Measurements from ENCODE around the gene DOCK4. TPM values are rescaled to one million over a fixed set of nuclear protein-coding genes. Genes with fewer than 3 reads are reported as not detected.

Gene DOCK4
- total RNA-seq, 1 donor from 2014 or later = 32.2 TPM

GRCh38 chr7:111877931-111878330 lies 328.3 kb downstream of the DOCK4 start:
- H3K27ac Mint-ChIP-seq (ENCODE audit: unreplicated experiment) = no peak overlapping the region

GRCh38 chr7:111873963-111874690 lies 332.1 kb downstream of the DOCK4 start:
- no peaks in the 10 kb centered on the region for H3K9me3 ChIP-seq (ENCODE audit: insufficient read depth, low read depth, low read length)
- no peaks in the 10 kb centered on the region for H4K20me1 ChIP-seq (ENCODE audit: insufficient read depth, low read length)
- no peak overlapping the region for H3K27ac ChIP-seq (ENCODE audit: low read depth, low read length)
- no peaks in the 10 kb centered on the region for H3K79me2 ChIP-seq (ENCODE audit: insufficient read depth, low read length)
- Mint-ChIP-seq H3K36me3 (ENCODE audit: low read depth, unreplicated experiment) (peaks cover 6% of the 10 kb centered on the region), H3K27me3 (ENCODE audit: low read depth, unreplicated experiment) (no peaks in the 10 kb centered on the region), H3K9me3 (ENCODE audit: unreplicated experiment) (no peaks in the 10 kb centered on the region), H3K27ac (ENCODE audit: unreplicated experiment) (no peak overlapping the region), H3K4me3 (ENCODE audit: unreplicated experiment) (no peak overlapping the region), H3K4me1 (ENCODE audit: low read depth, unreplicated experiment) (peaks cover 8% of the 10 kb centered on the region)
- H2AFZ ChIP-seq (ENCODE audit: low read depth, low read length) = no peak overlapping the region
- H3K4me3 ChIP-seq (ENCODE audit: insufficient read depth, low read depth, low read length) = no peak overlapping the region
- H3K36me3 ChIP-seq (ENCODE audit: insufficient read depth, low read length) = no peaks in the 10 kb centered on the region
- no peak overlapping the region for H3K4me2 ChIP-seq (ENCODE audit: low read length)
- no peak overlapping the region for H3K9ac ChIP-seq (ENCODE audit: low read length)
- no peak for FAIRE-seq
- TF ChIP-seq CTCF (IDR thresholded peaks at IDR 0.05; ENCODE audit: insufficient read depth, low read depth, low read length) (no peak), EZH2 (IDR thresholded peaks at IDR 0.05; ENCODE audit: insufficient read depth, low read length) (no peak)
- H3K4me1 ChIP-seq (ENCODE audit: insufficient read depth, low read length) = no peaks in the 10 kb centered on the region
- peak; percentile 18 for DNase-seq (ENCODE audit: low read depth)
- no peaks in the 10 kb centered on the region for H3K27me3 ChIP-seq (ENCODE audit: insufficient read depth, low read length)

More at GRCh38 chr7:111877931-111878330, 328.3 kb downstream of the DOCK4 start:
- Histone ChIP-seq H3K36me3 (ENCODE audit: insufficient read depth, low read length) (no peaks in the 10 kb centered on the region), H3K4me3 (ENCODE audit: insufficient read depth, low read depth, low read length) (no peak overlapping the region), H3K9ac (ENCODE audit: low read length) (no peak overlapping the region), H3K79me2 (ENCODE audit: insufficient read depth, low read length) (no peaks in the 10 kb centered on the region), H3K4me1 (ENCODE audit: insufficient read depth, low read length) (no peaks in the 10 kb centered on the region), H4K20me1 (ENCODE audit: insufficient read depth, low read length) (no peaks in the 10 kb centered on the region), H2AFZ (ENCODE audit: low read depth, low read length) (no peak overlapping the region), H3K27ac (ENCODE audit: low read depth, low read length) (no peak overlapping the region), H3K9me3 (ENCODE audit: insufficient read depth, low read depth, low read length) (no peaks in the 10 kb centered on the region), H3K4me2 (ENCODE audit: low read length) (no peak overlapping the region), H3K27me3 (ENCODE audit: insufficient read depth, low read length) (no peaks in the 10 kb centered on the region)
- Mint-ChIP-seq H3K4me1 (ENCODE audit: low read depth, unreplicated experiment) (peaks cover 8% of the 10 kb centered on the region), H3K4me3 (ENCODE audit: unreplicated experiment) (no peak overlapping the region), H3K9me3 (ENCODE audit: unreplicated experiment) (peaks cover 6% of the 10 kb centered on the region), H3K36me3 (ENCODE audit: low read depth, unreplicated experiment) (peaks cover 10% of the 10 kb centered on the region), H3K27me3 (ENCODE audit: low read depth, unreplicated experiment) (no peaks in the 10 kb centered on the region)
- FAIRE-seq (no peak), DNase-seq (ENCODE audit: low read depth) (no peak)
- TF ChIP-seq EZH2 (IDR thresholded peaks at IDR 0.05; ENCODE audit: insufficient read depth, low read length) = no peak
- TF ChIP-seq CTCF (IDR thresholded peaks at IDR 0.05; ENCODE audit: insufficient read depth, low read depth, low read length) = no peak

- peaks cover 8% of the 10 kb centered on the region for H3K4me1 Mint-ChIP-seq (ENCODE audit: low read depth, unreplicated experiment)
- no peaks in the 10 kb centered on the region for H4K20me1 ChIP-seq (ENCODE audit: insufficient read depth, low read length)
- H3K9me3 Mint-ChIP-seq (ENCODE audit: unreplicated experiment) = no peaks in the 10 kb centered on the region
- H3K36me3 ChIP-seq (ENCODE audit: insufficient read depth, low read length) = no peaks in the 10 kb centered on the region
- H3K9ac ChIP-seq (ENCODE audit: low read length) = no peak overlapping the region
- H3K9me3 ChIP-seq (ENCODE audit: insufficient read depth, low read depth, low read length) = no peaks in the 10 kb centered on the region
- TF ChIP-seq CTCF (IDR thresholded peaks at IDR 0.05; ENCODE audit: insufficient read depth, low read depth, low read length) (no peak), EZH2 (IDR thresholded peaks at IDR 0.05; ENCODE audit: insufficient read depth, low read length) (no peak)
- H3K27me3 ChIP-seq (ENCODE audit: insufficient read depth, low read length) = no peaks in the 10 kb centered on the region
- H3K79me2 ChIP-seq (ENCODE audit: insufficient read depth, low read length) = no peaks in the 10 kb centered on the region
- H3K27ac ChIP-seq (ENCODE audit: low read depth, low read length) = no peak overlapping the region
- H3K4me3 ChIP-seq (ENCODE audit: insufficient read depth, low read depth, low read length) = no peak overlapping the region
- H3K4me1 ChIP-seq (ENCODE audit: insufficient read depth, low read length) = no peaks in the 10 kb centered on the region
- H3K36me3 Mint-ChIP-seq (ENCODE audit: low read depth, unreplicated experiment) = peaks cover 5% of the 10 kb centered on the region
- no peak overlapping the region for H3K27ac Mint-ChIP-seq (ENCODE audit: unreplicated experiment)
- H3K27me3 Mint-ChIP-seq (ENCODE audit: low read depth, unreplicated experiment) = no peaks in the 10 kb centered on the region
- FAIRE-seq (no peak), DNase-seq (ENCODE audit: low read depth) (no peak)
- no peak overlapping the region for H3K4me3 Mint-ChIP-seq (ENCODE audit: unreplicated experiment)
- H3K4me2 ChIP-seq (ENCODE audit: low read length) = no peak overlapping the region
- no peak overlapping the region for H2AFZ ChIP-seq (ENCODE audit: low read depth, low read length)
Measured at GRCh38 chr7:111873326-111873646, 332.9 kb downstream of the DOCK4 start.
